GM18519 (cell line): ENCODE results near the gene RGS9.

Source experiments
- ATAC-seq: cut with Tn5 transposase; IDR thresholded peaks from one replicate; pipeline ENCODE4 v1.9.1; 2021; ENCODE audit warnings: mild to moderate bottlenecking, moderate library complexity; ENCODE audit not compliant: unreplicated experiment, low FRiP score

The RGS9 gene

DNA sequence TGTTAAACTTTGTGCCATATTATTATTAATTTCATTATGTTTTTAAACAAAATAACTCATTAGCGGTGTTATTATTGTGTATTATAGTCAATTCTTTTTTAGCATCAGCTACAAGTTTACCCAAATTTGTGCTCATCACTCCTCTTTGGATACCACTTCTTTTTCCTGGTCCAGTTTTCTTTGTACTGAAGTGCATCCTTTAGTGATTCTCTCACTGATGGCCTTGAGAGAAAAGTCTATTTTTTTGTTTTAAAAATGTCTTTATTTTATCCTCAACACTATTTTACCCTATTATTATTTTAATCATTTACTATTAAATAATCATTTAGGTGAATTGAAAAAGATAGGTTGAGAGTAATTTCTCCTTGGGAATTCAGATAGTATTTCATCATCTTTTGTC lies 99.2 kb downstream of the RGS9 start:
- no peak for ATAC-seq

DNA sequence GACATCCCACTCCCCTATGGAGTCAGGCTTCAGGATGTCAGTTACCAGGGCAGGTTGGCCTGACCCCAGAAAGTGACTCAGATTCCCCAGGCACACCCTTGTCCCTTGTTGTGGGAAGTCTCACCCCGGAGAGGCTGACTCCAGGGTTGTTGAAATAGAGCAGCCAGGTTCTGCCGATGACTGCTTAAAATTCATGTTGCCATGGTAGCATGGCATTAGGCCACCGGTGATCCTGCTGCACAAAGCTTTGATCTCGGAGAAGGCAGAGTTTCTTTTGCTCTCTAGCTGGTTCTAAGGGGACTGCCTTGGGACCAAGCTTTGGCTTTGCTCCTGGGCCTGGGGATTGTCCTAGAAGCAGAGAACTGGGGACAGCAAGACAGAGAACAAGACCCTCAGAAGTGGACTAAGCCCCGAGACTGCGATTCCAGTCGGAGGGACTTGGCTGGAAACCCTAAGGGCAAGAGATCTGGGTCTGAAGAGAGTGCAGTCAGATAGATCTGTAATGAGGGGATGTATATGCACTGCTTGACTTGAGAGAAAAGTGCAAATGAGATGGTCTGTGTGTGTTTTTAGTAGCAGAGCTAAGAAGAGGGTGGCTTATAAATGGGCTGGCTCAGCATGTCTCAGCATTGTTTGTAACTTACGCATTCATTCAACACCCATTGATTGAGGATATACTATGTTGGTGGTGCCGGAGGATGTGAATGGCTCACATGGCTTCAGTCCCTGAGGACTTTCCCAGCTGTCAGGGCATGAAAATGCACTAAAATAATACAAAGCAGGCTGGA lies 106.9 kb downstream of the RGS9 start:
- ATAC-seq, result no peak

DNA sequence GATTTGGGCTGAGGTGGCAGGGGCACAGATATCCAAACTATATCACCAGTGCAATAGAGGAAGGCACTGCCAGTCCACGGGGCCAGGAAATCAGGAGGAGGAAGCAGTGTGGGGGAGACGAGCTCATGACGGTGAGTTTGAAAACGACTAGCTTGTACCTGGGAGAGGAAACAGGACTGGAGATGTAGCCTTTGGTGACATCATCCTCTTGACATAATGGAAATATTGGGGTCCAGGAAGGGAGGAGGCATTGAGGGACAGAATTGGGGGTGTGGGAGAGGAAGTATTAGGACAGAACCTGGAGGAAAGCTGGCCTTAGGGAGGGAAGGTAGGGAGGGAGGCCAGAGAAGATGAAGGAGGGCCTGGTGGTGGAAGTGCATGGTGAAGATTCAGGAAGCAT lies 109.1 kb downstream of the RGS9 start:
- no peak for ATAC-seq

DNA sequence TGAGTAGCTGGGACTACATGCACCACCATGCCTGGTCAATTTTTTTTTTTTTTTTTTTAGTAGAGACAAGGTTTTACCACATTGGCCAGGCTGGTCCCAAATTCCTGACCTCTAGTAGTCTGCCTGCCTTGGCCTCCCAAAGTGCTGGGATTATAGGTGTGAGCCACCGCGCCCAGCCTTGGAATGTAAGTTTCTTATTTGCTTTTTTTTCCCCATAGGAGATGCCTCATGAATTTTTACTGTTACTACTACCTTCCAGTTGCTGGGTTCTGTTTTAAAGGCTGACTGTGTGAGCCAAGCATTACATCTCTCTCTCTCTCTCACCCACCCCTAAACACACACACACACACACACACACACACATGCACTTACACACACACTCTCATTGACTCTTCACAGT lies 112.6 kb downstream of the RGS9 start:
- ATAC-seq, result no peak

DNA sequence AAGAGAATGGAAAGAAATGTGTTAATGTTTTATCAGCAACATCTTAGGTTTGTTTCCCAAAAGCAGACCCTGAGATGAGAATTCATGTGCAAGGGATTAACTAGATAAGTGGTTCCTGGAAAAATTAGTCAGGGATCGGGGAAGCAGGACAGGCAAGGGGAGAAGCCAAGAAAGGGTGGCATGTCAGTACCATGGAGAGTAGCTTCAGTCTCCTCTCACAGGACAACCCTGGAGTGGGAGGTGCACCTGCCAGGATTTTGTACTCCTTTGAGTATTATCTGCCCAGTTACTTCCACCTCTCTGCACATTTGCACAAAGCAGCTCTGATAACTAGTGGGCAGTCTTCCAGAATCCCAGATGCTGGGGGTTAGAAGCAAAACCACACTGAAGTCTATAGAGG lies 117.0 kb downstream of the RGS9 start:
- ATAC-seq, result no peak

DNA sequence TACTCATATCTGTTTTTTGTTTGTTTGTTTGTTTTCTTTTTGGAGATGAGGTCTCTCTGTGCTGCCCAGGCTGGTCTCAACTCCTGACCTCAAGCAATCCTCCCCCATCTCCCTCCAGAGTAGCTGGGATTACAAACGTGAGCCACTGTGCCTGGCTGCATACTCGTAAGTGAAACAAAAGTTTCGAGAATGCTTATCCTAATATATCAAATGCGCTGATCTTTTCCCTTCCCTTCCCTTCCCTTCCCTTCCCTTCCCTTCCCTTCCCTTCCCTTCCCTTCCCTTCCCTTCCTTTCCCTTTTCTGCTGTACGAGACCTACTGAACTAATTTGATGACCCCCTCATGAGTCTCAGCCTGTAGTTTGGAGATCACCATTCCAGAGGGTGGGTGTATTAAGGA lies 122.1 kb downstream of the RGS9 start:
- no peak for ATAC-seq

DNA sequence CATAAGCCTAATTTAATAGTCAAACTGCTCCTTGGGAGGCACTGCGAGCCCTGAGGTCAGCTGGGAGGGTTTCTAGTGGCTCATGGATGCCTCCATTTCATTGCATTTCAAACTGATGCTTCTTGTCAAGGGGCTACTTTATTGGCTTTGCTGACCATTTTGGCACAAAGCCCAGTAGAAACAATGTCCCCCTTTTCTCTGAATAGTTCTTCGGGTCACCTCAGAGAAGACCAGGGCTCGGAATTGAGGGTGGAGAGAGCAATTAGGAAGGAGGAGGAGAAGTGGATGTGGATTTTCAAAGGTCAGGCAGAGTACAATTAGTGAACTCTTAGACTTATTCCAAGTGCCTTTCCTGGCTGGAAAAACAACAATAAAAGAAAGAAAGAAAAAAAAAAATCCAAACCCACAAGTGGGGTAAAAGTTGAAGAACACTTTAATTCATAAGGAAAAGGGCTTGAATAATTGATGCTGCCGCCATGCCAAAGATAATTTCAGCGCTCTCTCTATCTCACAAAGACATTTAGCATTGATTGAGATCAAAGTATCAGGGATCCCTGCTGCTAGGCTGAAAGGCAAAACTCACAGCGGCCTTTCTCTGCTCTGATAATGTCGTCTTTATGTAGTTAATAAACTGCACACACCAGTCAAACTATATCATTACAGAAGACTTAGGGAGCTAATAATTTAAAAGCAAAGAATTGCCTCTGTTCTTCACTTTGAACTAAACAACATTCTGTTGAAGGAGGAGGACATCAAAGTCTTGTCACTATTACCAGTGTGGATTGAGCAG lies 122.7 kb downstream of the RGS9 start:
- no peak for ATAC-seq

DNA sequence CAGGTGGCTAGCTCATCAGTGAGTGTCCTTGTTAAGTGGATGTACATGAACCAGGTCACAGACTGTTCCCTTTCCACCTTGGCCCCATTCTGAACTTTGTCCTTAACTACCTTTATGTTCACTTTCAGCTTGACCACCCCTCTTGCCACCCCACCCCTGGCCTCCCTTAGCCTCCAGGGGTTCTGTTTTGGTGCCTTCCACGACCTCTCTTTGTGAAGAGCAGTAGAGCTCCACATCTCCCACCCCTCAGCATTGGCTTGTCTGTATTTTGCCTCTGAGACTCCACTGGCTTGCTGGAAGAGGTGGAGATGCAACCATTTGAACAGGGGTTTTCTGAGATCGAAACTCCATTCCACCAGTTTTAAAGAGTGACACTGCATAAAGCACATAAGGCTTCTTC lies 123.5 kb downstream of the RGS9 start:
- ATAC-seq, result no peak

DNA sequence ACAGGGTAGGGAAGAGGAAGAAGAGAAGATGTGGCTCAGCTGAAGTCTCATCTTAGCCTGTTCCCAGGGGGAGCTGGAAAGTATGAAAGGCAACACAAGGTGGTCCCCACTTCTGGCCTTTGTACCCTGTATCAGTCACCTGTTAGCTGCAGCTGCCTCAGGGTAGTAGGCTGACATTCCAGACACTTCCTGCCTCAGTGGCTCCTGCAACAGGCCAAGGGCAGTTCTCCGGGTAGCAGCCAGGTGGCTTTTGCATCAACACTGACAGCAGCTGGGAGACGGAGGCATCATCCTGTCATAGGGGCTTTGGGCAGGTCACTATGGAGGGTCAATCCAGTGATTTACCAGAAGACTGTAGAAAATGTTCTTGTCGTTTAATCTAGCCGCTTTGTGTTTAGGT lies 124.0 kb downstream of the RGS9 start:
- no peak for ATAC-seq

DNA sequence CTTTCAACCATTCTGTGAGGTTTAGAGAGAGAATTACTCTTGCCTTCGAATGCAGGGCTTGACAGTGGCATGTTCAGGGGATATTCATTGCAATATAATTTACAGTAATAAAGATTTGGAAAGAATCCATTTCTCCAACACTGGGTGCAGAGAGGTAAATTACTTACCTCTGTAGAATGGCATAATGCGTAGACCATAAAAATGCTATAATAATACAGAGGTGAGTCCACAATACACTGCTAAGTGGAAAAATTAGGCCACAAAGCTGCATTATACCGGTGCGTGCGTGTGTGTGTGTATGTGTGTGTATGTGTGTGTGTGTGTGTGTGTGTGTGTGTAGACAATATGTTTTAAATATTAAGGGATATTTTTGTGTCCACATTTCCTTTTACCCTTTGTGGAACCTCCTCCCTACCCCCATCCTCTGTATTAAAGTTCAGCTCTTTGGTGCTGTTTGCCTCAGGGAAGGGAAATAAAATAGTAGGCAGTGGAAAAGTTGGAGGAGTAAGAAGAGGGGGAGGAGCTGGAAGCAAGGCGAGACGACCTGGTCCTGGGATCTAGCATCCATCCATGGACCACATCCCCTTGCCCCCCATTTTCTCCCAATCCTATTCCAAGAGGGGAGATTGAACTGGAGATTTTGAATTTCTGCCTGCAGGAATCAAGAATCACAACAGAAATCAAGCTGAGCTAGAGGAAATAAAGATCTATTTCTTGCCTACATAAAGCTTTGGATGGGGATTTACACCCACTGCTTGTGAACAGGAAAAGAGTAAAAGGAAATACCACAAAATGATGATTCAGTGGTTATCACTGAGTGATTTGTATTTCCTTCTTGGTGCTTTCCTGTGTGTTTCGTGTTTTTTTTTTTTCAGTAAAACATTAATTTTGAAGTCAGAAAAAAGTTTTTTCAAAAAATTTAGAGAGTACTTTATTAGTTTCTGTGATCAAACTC lies 124.8 kb downstream of the RGS9 start:
- no peak for ATAC-seq

DNA sequence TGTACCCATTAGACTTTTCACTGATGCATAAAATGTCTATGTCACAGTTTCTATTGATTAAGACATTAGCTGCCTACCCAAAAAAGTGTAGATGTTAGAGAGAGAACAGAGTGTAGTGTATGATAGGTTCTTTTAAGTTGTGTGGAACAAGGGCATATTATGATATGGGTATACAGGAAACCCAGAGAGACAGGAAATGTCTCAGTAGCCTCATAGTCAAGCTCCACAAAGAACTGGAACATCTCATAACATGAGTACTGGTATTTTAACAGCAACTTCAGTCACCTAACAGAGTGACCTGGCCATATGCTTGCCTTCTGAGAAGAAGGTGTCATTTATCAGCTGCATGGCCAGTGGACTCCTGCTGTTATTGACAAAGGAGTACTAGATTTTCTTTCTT lies 128.1 kb downstream of the RGS9 start:
- no peak for ATAC-seq

DNA sequence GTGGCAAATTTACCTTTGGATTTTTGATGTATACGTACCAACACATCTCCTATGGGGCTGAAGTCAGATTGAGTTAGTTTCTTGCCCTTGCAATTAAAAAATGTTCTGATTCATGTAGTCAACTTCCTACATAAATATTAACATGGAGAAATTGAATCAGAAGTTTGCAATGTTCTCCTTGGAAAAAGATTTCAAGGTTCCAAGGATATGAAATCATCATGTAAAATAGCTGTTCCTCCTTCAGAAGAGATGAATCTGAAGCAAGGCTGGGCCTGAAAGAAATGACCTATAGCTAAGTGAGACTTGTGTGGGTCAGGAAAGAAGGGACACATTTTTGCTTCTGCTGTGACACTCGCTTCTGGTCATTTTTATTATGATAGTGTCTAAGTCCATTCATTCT lies 131.7 kb downstream of the RGS9 start:
- no peak for ATAC-seq

DNA sequence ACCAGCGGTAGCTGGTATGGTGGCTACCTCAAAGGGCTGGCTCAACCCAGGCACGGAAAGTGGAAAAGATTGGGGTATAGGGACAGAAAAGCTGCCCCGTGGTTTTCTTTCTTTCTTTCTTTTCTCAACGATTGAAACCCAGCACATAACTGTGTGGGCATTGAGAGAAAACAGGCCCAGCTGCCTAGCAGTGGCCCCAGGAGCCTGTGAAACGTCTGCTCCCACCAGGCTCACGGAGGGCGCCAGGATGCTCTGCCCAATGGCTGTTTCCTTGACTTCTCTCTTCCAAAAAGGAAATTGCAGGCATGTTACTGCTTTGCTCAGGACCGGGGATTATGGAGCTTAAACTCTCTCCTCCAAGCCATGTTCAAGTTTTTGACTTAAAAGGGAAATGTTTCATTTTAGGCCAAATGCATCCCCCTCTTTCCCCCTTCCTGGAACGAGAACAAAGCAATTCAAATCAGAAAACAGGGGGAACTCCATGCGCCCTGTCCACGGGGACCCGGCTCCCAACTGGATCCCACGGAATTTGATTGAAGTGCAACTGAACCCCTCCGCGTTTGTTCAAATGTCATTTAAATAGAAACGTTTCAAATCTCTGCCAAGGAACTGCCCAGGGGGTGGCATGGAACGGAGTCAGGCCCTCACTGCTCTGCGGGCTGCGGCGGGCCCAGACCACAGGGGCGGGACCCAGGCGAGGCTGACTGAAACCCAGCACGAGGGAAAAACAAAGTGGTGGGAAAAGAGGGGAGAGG lies 133.5 kb downstream of the RGS9 start:
- no peak for ATAC-seq

DNA sequence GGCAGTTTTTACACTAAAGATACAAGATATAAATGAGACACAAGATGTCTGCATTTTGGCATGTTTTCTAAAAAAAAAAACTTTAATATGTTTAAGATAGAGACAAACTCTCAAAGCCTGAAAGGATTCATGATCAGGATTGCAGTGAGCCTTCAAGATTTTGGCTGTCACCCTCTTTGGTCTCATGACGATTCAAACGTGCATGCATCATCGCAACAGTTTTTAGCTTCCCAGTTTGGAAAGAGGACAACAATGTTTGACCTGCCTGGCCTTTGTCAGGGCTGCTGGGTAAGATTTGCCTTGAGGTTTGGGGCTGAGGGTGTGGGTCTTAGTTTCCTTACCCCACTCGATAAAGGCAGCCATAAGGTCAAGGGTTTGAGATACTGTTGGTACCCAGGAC lies 134.1 kb downstream of the RGS9 start:
- ATAC-seq, result no peak
